Thyroid gland (tissue), 4 donors: ENCODE data around the gene MTNR1B.

Source experiments
- CTCF ChIP-seq, 6 experiments: fragments of 200-600 bp in 3 of 6; fragments of 450-650 bp in 3 of 6; sonication (generic) in 3 of 6; IDR thresholded peaks; one replicate each; pipeline ENCODE4 v1.5.1; 2016 to 2019; ENCODE audit warnings: antibody characterized with exemption in 6 of 6, mild to moderate bottlenecking in 2 of 6, inconsistent platforms in 1 of 6, moderate library complexity in 1 of 6
- POLR2A ChIP-seq, 2 donors: fragments of 450-650 bp; IDR thresholded peaks; one replicate each; pipeline ENCODE4 v1.6.1; 2017; ENCODE audit warnings: antibody characterized with exemption in 2 of 2, mild to moderate bottlenecking in 2 of 2, moderate library complexity in 1 of 2

GRCh38 chr11:93005239-93005638 lies 35.8 kb downstream of the MTNR1B start:
- TF ChIP-seq CTCF (IDR thresholded peaks at IDR 0.05), result no peak
- TF ChIP-seq POLR2A (IDR thresholded peaks at IDR 0.05), result no peak
